Sigmoid colon (tissue), 7 donors: Measurements from ENCODE around the gene CNOT4. TPM values are rescaled to one million over a fixed set of nuclear protein-coding genes. Genes with fewer than 3 reads are reported as not detected.
A peak's percentile ranks its signal among the peaks of the same experiment; 100 is the strongest.
"Not testable (repeated sequence)": the region's sequence is repeated elsewhere in the genome, so short reads cannot be mapped to it uniquely, and the experiment has no call there.

ENCODE experiments used
- DNase-seq: peaks from one replicate; pipeline ENCODE4 v3.0.0-alpha.2; 2019
- H3K27ac ChIP-seq, 4 donors: fragments of 200-600 bp; sonication (generic); one replicate each; pipeline ENCODE4 v1.5.1; 2016 to 2019; ENCODE audit warnings: mild to moderate bottlenecking in 1 of 4
- H3K27me3 ChIP-seq, 3 donors: fragments of 200-600 bp; sonication (generic); one replicate each; pipeline ENCODE4 v1.5.1; 2019; ENCODE audit warnings: mild to moderate bottlenecking in 1 of 3
- H3K36me3 ChIP-seq, 4 donors: fragments of 200-600 bp; sonication (generic); one replicate each; pipeline ENCODE4 v1.5.1; 2016 to 2019
- H3K4me1 ChIP-seq, 4 donors: fragments of 200-600 bp; sonication (generic); one replicate each; pipeline ENCODE4 v1.5.1; 2017 to 2019
- H3K4me3 ChIP-seq, 4 donors: fragments of 200-600 bp; sonication (generic); one replicate each; pipeline ENCODE4 v1.5.1; 2017 to 2019; ENCODE audit warnings: mild to moderate bottlenecking in 2 of 4, moderate library complexity in 1 of 4
- H3K9me3 ChIP-seq, 4 donors: fragments of 200-600 bp in 3 of 4; sonication (generic) in 3 of 4; one replicate each; pipeline versions ENCODE4 v1.5.1 to v1.6.1; 2013 to 2019
- CTCF ChIP-seq, 4 experiments: fragments of 450-650 bp in 3 of 4; fragments of 200-600 bp in 1 of 4; IDR thresholded peaks; one replicate each; pipeline ENCODE4 v1.5.1; 2016 to 2019; ENCODE audit warnings: antibody characterized with exemption in 4 of 4, mild to moderate bottlenecking in 3 of 4, moderate library complexity in 2 of 4
- EP300 ChIP-seq, 4 donors: sonication (generic); formaldehyde crosslinking; IDR thresholded peaks; one replicate each; pipeline ENCODE4 v1.6.1; 2017; ENCODE audit warnings: antibody characterized with exemption in 4 of 4
- POLR2A ChIP-seq, 2 donors: fragments of 450-650 bp; IDR thresholded peaks; one replicate each; pipeline ENCODE4 v1.6.1; 2016; ENCODE audit warnings: antibody characterized with exemption in 2 of 2, mild to moderate bottlenecking in 2 of 2, moderate library complexity in 2 of 2
- POLR2AphosphoS5 ChIP-seq, 4 donors: sonication (generic); formaldehyde crosslinking; IDR thresholded peaks; one replicate each; pipeline ENCODE4 v1.6.1; 2017; ENCODE audit warnings: antibody characterized with exemption in 4 of 4
- WGBS, 2 donors: extraction: QIAGEN DNeasy Blood & Tissue Kit; methylation state at CpG; one replicate each; pipeline ENCODE4 v1.1.7; 2013; 5-methylcytosine and 5-hydroxymethylcytosine counted together
- intact Hi-C: fragments of 100-400 bp; cut with DNase I; formaldehyde crosslinking; loops from one replicate; pipeline ENCODE4 v1.15.1; 2023
- polyA plus RNA-seq, 3 donors: library from polyadenylated mRNA; stranded (reverse); fragments of 200-250 nt; gene quantifications; one replicate each; pipeline ENCODE4 v1.2.3, GENCODE V29; 2013
- total RNA-seq, 4 donors: library from RNA; depleted of rRNA; stranded (reverse); fragments of >200 nt; gene quantifications; one replicate each; pipeline ENCODE4 v1.1.0, GENCODE V29; 2016
- donor health status: healthy with polysubstance abuse.
- donor health status: Bipolar disorder and iron deficiency.
- donor health status: healthy.

CNOT4 gene
- total and polyA plus RNA-seq, 7 donors: 4.2 to 31.6 (median 23.5) TPM

DNA sequence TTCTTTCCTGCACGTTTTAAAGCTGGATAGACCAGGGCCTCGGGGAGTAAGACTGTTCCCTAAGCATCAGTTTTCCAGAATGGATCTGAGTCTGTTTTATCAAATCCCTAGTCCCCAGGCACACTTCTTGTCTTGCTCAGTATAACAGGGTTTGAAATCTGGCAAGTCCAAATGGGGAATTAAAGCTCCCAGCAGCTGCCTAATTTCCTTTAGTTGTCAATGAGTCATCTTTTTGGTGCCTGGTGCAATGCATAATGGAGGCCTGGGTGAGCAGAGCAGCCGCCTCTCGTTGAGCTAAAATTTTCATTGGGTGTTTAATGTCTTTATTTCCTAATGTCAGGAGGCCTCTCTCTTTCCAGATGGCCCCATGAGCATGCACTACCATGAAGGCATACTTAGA is 188.3 kb downstream of the CNOT4 start:
- Histone ChIP-seq H3K4me1 (peaks cover 0 to 22% (median 17%) of the 10 kb centered on the region in 4 donors), H3K27me3 (no peaks in the 10 kb centered on the region), H3K36me3 (no peaks in the 10 kb centered on the region), H3K9me3 (no peaks in the 10 kb centered on the region), H3K4me3 (no peak overlapping the region), H3K27ac (peak overlapping the region in 2 of 4 donors; percentile 31 to 55)
- 78 to 80% methylated on average over 4 of the region's 4 CpGs for WGBS, 2 donors
- no peak for DNase-seq
- TF ChIP-seq CTCF (IDR thresholded peaks at IDR 0.05) (no peak), POLR2AphosphoS5 (IDR thresholded peaks at IDR 0.05) (peak in 3 of 4 donors; percentile 17 to 49 (median 38))
- intact Hi-C loops: no loop called here

DNA sequence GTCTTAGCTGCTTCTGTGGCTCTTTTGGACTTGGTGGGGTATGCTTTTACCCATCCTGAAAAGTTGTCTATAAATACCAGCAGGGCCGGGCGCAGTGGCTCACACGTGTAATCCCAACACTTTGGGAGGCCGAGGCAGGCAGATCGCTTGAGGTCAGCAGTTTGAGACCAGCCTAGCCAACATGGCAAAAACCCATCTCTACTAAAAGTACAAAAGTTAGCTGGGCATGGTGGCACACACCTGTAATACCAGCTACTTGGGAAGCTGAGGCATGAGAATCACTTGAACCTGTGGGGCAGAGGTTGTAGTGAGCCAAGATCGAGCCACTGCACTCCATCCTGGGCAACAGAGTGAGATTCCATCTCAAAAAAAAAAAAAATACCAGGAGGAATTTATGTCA is 188.9 kb downstream of the CNOT4 start:
- 92 to 94% methylated on average over 6 of the region's 6 CpGs for WGBS, 2 donors
- H3K9me3 ChIP-seq, H3K27me3 ChIP-seq, H3K36me3 ChIP-seq, DNase-seq, H3K4me3 ChIP-seq, intact Hi-C loops: not testable (repeated sequence)
- Histone ChIP-seq H3K27ac (peak overlapping the region in 1 of 4 donors; percentile 55), H3K4me1 (peaks cover 0 to 22% (median 17%) of the 10 kb centered on the region in 4 donors)

- H3K27ac ChIP-seq: peak overlapping the region in 1 of 4 donors; percentile 22
- peaks cover 0 to 22% (median 17%) of the 10 kb centered on the region in 4 donors for H3K4me1 ChIP-seq
- TF ChIP-seq EP300 (IDR thresholded peaks at IDR 0.05) (no peak), POLR2AphosphoS5 (IDR thresholded peaks at IDR 0.05) (no peak)
- 10 to 40% methylated on average over 8 of the region's 8 CpGs for whole genome bisulfite sequencing, 2 donors
- DNase-seq: peak; percentile 82
- H3K36me3 ChIP-seq: no peaks in the 10 kb centered on the region
- no peak overlapping the region for H3K4me3 ChIP-seq
- intact Hi-C loops: no loop called here
- H3K27me3 ChIP-seq: no peaks in the 10 kb centered on the region
- no peaks in the 10 kb centered on the region for H3K9me3 ChIP-seq
These were observed 189.6 kb downstream of the CNOT4 start for GRCh38 chr7:135320268-135320667.

GRCh38 chr7:135317676-135318325 is 192.1 kb downstream of the CNOT4 start:
- H3K9me3 ChIP-seq: no peaks in the 10 kb centered on the region
- H3K36me3 ChIP-seq: no peaks in the 10 kb centered on the region
- DNase-seq: no peak
- H3K27me3 ChIP-seq: no peaks in the 10 kb centered on the region
- H3K4me3 ChIP-seq: no peak overlapping the region
- H3K4me1 ChIP-seq: peaks cover 0 to 22% (median 17%) of the 10 kb centered on the region in 4 donors
- 29 to 63% methylated on average over 10 of the region's 10 CpGs for WGBS, 2 donors
- TF ChIP-seq POLR2A (IDR thresholded peaks at IDR 0.05) (no peak), POLR2AphosphoS5 (IDR thresholded peaks at IDR 0.05) (peak in 1 of 4 donors; percentile 45)
- intact Hi-C loops: no loop called here
- no peak overlapping the region for H3K27ac ChIP-seq

- Histone ChIP-seq H3K27ac (no peak overlapping the region), H3K36me3 (no peaks in the 10 kb centered on the region), H3K9me3 (no peaks in the 10 kb centered on the region), H3K27me3 (no peaks in the 10 kb centered on the region), H3K4me3 (no peak overlapping the region), H3K4me1 (peaks cover 0 to 19% (median 15%) of the 10 kb centered on the region in 4 donors)
- TF ChIP-seq EP300 (IDR thresholded peaks at IDR 0.05) (no peak), CTCF (IDR thresholded peaks at IDR 0.05) (no peak), POLR2A (IDR thresholded peaks at IDR 0.05) (no peak), POLR2AphosphoS5 (IDR thresholded peaks at IDR 0.05) (no peak)
- intact Hi-C loops: no loop called here
- no peak for DNase-seq
- 84% methylated on average over 8 of the region's 8 CpGs for WGBS, 2 donors
These were observed 193.1 kb downstream of the CNOT4 start for GRCh38 chr7:135316648-135317313.

DNA sequence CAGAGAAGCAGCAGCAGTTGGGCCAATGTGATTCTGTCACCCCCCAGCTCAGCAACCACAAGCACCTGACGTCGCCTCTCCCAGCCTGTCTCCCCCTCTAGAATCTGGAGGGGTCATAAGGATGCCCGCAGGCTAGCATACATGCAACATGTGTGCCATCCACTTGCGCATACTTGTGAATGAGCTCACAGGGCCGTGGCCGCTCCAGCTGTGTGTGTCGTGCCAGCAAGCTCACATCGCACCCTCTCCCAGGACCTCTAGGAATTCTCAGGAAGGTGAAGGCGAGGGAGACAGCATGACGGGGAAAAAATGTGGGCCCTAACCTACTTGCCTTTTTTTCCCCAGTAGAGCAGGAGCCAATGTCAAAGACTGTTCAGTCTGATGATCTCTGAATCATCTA is 195.9 kb downstream of the CNOT4 start:
- DNase-seq: no peak
- Histone ChIP-seq H3K27me3 (no peaks in the 10 kb centered on the region), H3K4me3 (no peak overlapping the region), H3K9me3 (no peaks in the 10 kb centered on the region), H3K4me1 (no peaks in the 10 kb centered on the region), H3K27ac (no peak overlapping the region), H3K36me3 (no peaks in the 10 kb centered on the region)
- intact Hi-C loops: no loop called here
- TF ChIP-seq POLR2A (IDR thresholded peaks at IDR 0.05): no peak
- no peak for TF ChIP-seq CTCF (IDR thresholded peaks at IDR 0.05)
- no peak for TF ChIP-seq EP300 (IDR thresholded peaks at IDR 0.05)
- no peak for TF ChIP-seq POLR2AphosphoS5 (IDR thresholded peaks at IDR 0.05)
- 81 to 82% methylated on average over 10 of the region's 10 CpGs for WGBS, 2 donors

Other genes starting within 250 kb of the CNOT4 start
- gene NUP205, start 47.8 kb upstream of the CNOT4 start, total RNA-seq: 10 to 100 TPM; 19.9 to 37.5 (median 24.1) TPM
- gene NUP205, start 47.8 kb upstream of the CNOT4 start, polyA plus RNA-seq: 10 to 100 TPM in 2 of 3 donors, 1 to 10 TPM in 1; 9.5 to 27.8 (median 15.6) TPM
- gene STMP1, start 152.4 kb upstream of the CNOT4 start, total RNA-seq: 10 to 100 TPM; 10.2 to 25.0 (median 19.9) TPM
- gene STMP1, start 152.4 kb upstream of the CNOT4 start, polyA plus RNA-seq: 10 to 100 TPM; 23.8 to 56.5 (median 48.8) TPM
- gene SLC13A4, start 218.1 kb upstream of the CNOT4 start, total RNA-seq: under 1 TPM in 1 of 4 donors, not detected in 3; 0.28 TPM
- under 1 TPM in 2 of 3 donors, not detected in 1; 0.12 to 0.60 TPM for gene SLC13A4, start 218.1 kb upstream of the CNOT4 start, polyA plus RNA-seq
- 1 to 10 TPM in 3 of 4 donors, under 1 TPM in 1; 0.95 to 8.9 (median 6.1) TPM for gene FAM180A, start 238.7 kb upstream of the CNOT4 start, total RNA-seq
- gene FAM180A, start 238.7 kb upstream of the CNOT4 start, polyA plus RNA-seq: 1 to 10 TPM in 1 of 3 donors, under 1 TPM in 1, not detected in 1; 0.60 to 1.8 TPM